K562 (cell line): ENCODE data around the gene NEMP1. TPM values are rescaled to one million over a fixed set of nuclear protein-coding genes. Genes with fewer than 3 reads are reported as not detected.

Source experiments
- ARNT ChIP-seq, 2 experiments: fragments of 450-650 bp; IDR thresholded peaks; 2 replicates each; pipeline ENCODE4 v1.6.1; 2016; ENCODE audit warnings: mild to moderate bottlenecking in 1 of 2
- CCNT2 ChIP-seq: IDR thresholded peaks from 2 replicates; pipeline ENCODE4 v1.6.1; 2011; ENCODE audit warnings: borderline replicate concordance, low read depth, mild to moderate bottlenecking, moderate library complexity, mixed read lengths, low read length; ENCODE audit not compliant: insufficient read length; ENCODE audit errors: extremely low read depth
- CXXC5 ChIP-seq: fragments of 250-450 bp; sonication (Bioruptor Pico); IDR thresholded peaks from 2 replicates; pipeline ENCODE4 v1.8.0; 2022; ENCODE audit warnings: inconsistent platforms, mild to moderate bottlenecking, moderate library complexity
- E2F5 ChIP-seq: sonication (generic); formaldehyde crosslinking; IDR thresholded peaks from 2 replicates; pipeline ENCODE4 v1.8.0; 2022; ENCODE audit warnings: mild to moderate bottlenecking, missing genetic modification reagents
- KDM1A ChIP-seq, 2 experiments: fragments of 450-650 bp; IDR thresholded peaks; 2 replicates each; pipeline ENCODE4 v1.6.1; 2016; ENCODE audit warnings: mild to moderate bottlenecking in 2 of 2
- RAD51 ChIP-seq: fragments of 450-650 bp; IDR thresholded peaks from 2 replicates; pipeline ENCODE4 v1.7.1; 2016; ENCODE audit warnings: low read depth, mild to moderate bottlenecking, borderline replicate concordance
- RBBP5 ChIP-seq: fragments of 200-600 bp; sonication (generic); IDR thresholded peaks from 2 replicates; pipeline ENCODE4 v1.6.1; 2012; ENCODE audit warnings: borderline replicate concordance, mild to moderate bottlenecking, low read length, control low read depth, inconsistent platforms; ENCODE audit not compliant: insufficient read depth, poor library complexity, severe bottlenecking
- RBM34 ChIP-seq: fragments of 200-400 bp; formaldehyde crosslinking; IDR thresholded peaks from 2 replicates; pipeline ENCODE4 v1.6.1; 2018; ENCODE audit warnings: low read length, borderline replicate concordance; ENCODE audit not compliant: insufficient read depth
- SMARCA4 ChIP-seq: fragments of 450-650 bp; IDR thresholded peaks from 2 replicates; pipeline ENCODE4 v1.6.1; 2016
- SP2 ChIP-seq: IDR thresholded peaks from 2 replicates; pipeline ENCODE4 v1.6.1; 2011; ENCODE audit warnings: mild to moderate bottlenecking, low read depth, low read length, moderate library complexity; ENCODE audit not compliant: poor library complexity, severe bottlenecking; ENCODE audit errors: extremely low read depth
- TEAD4 ChIP-seq, 2 experiments: sonication (generic) in 1 of 2; formaldehyde crosslinking in 1 of 2; IDR thresholded peaks; 2 replicates each; pipeline versions ENCODE4 v1.6.1 to v1.8.0; 2012 to 2022; ENCODE audit warnings: borderline replicate concordance in 1 of 2, inconsistent platforms in 1 of 2, low read length in 1 of 2, mild to moderate bottlenecking in 1 of 2, missing genetic modification reagents in 1 of 2
- ZFX ChIP-seq: sonication (generic); formaldehyde crosslinking; IDR thresholded peaks from 2 replicates; pipeline ENCODE4 v1.8.0; 2022; ENCODE audit warnings: mild to moderate bottlenecking, missing genetic modification reagents, moderate library complexity
- ZNF444 ChIP-seq: fragments of 250-450 bp; sonication (Bioruptor Pico); IDR thresholded peaks from 2 replicates; pipeline ENCODE4 v1.4.0; 2020; ENCODE audit warnings: mild to moderate bottlenecking, moderate library complexity
- ZNF707 ChIP-seq: fragments of 250-450 bp; sonication (Bioruptor Pico); conservative IDR thresholded peaks from 2 replicates; pipeline ENCODE4 v1.8.0; 2022; ENCODE audit warnings: inconsistent platforms, mild to moderate bottlenecking, moderate library complexity
- polyA plus RNA-seq, 8 experiments: library from polyadenylated mRNA; depleted of rRNA in 4 of 8; stranded (reverse) in 5 of 8; unstranded in 3 of 8; fragments of >200 nt; fragmentation: Nextera tagmentation in 2 of 8; fragmentation: Illumina TruSeq in 1 of 8; extraction: Ambion mirVana in 2 of 8; extraction: Trizol in 1 of 8; gene quantifications; 2 replicates each; pipeline versions ENCODE4 v1.2.1 to v1.2.3, GENCODE V29; 2011 to 2014; ENCODE audit warnings: inconsistent platforms in 1 of 8, missing spikeins in 1 of 8
- total RNA-seq, 7 experiments: library from RNA; depleted of rRNA in 6 of 7; stranded (reverse); fragments of >200 nt in 6 of 7; fragmentation: Illumina TruSeq in 2 of 7; extraction: Trizol in 2 of 7; gene quantifications; 2 replicates each; pipeline versions ENCODE4 v1.2.1 to v1.2.3, GENCODE V29; 2011 to 2021; ENCODE audit warnings: low replicate concordance in 1 of 7
- TF ChIP-seq, protein P1 (sequence below): sonication (generic); formaldehyde crosslinking; IDR thresholded peaks from 2 replicates; pipeline ENCODE4 v1.8.1; 2022; ENCODE audit warnings: missing genetic modification reagents
- TF ChIP-seq, protein P2 (sequence below): fragments of 450-650 bp; IDR thresholded peaks from 2 replicates; pipeline ENCODE4 v1.6.1; 2016; ENCODE audit warnings: antibody characterized with exemption
- TF ChIP-seq, protein P3 (sequence below): sonication (generic); formaldehyde crosslinking; IDR thresholded peaks from 2 replicates; pipeline ENCODE4 v1.8.0; 2022; ENCODE audit warnings: mild to moderate bottlenecking, missing genetic modification reagents, borderline replicate concordance
- TF ChIP-seq, protein P4 (sequence below), 2 experiments: fragments of 450-650 bp; conservative IDR thresholded peaks; 2 replicates each; pipeline ENCODE4 v1.6.1; 2017; ENCODE audit warnings: mild to moderate bottlenecking in 2 of 2, moderate library complexity in 2 of 2

Gene NEMP1
- total and polyA plus RNA-seq, 9 of the 15 experiments (the other 6 are each of a cell fraction or from before 2014, with no cell fraction given): 9.5 to 82.2 (median 41.2) TPM

DNA sequence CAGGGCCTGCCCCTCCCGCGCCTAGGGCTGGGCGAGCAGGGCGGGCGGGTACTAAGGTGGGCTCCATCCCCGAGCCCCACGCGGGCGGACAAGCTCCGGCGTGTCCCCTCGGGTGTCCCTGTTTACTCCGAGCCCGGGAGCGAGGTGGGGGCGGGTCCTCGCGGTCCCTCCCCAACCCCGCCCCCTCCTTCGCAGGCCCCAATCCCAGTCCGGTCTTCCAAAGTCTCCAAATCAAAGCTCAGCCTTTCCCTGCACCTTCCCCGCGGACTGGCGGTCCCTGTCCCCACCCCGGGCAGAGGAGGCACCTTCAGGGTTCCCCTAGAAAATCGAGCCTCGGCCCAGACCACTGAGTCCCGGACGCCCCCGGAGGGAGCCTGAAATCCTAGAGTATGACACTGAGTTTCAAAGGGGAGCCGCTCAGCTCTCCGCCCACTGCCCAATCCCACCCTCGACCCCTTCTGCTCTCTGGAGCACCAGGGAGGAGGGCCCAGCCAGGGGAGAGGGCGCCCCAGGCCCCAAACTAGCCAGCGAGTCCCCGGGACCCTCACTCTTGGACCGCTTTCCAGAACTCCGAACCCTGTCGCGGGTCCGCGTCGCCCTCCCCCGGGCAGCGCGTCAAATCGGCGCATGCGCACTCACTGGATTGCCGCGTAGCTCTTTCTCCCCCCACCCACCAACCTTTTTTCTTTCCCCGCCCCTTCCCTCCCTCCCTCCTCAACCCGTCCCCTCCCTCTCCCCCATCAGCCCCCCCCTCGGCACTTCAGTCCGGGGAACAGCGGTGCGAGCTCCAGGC lies 49.3 kb upstream of the NEMP1 start, which contains the start of gene LRP1 (continued):
- TF ChIP-seq SP2: no peak
- TF ChIP-seq CXXC5 (CRISPR knock-in tag): peak; percentile 74
- no peak for TF ChIP-seq RAD51
- TF ChIP-seq, protein P1, sequence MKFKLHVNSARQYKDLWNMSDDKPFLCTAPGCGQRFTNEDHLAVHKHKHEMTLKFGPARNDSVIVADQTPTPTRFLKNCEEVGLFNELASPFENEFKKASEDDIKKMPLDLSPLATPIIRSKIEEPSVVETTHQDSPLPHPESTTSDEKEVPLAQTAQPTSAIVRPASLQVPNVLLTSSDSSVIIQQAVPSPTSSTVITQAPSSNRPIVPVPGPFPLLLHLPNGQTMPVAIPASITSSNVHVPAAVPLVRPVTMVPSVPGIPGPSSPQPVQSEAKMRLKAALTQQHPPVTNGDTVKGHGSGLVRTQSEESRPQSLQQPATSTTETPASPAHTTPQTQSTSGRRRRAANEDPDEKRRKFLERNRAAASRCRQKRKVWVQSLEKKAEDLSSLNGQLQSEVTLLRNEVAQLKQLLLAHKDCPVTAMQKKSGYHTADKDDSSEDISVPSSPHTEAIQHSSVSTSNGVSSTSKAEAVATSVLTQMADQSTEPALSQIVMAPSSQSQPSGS (CRISPR knock-in tag): no peak
- peak; percentile 54; the same call in 1 of the 2 replicates for TF ChIP-seq ZFX (CRISPR knock-in tag)
- TF ChIP-seq RBBP5: peak; percentile 52
- TF ChIP-seq, protein P2, sequence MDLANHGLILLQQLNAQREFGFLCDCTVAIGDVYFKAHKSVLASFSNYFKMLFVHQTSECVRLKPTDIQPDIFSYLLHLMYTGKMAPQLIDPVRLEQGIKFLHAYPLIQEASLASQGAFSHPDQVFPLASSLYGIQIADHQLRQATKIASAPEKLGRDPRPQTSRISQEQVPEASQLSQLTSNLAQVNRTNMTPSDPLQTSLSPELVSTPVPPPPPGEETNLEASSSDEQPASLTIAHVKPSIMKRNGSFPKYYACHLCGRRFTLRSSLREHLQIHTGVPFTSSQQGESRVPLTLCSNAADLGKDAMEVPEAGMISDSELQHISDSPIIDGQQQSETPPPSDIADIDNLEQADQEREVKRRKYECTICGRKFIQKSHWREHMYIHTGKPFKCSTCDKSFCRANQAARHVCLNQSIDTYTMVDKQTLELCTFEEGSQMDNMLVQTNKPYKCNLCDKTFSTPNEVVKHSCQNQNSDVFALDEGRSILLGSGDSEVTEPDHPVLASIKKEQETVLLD: peak; percentile 87; the same call in 1 of the 2 replicates
- peak; percentile 67; the same call in 1 of the 2 replicates for TF ChIP-seq ZNF444 (CRISPR knock-in tag)
- TF ChIP-seq SMARCA4: no peak
- no peak for TF ChIP-seq ZNF707 (CRISPR knock-in tag)
- TF ChIP-seq E2F5: no peak
- TF ChIP-seq, protein P3, sequence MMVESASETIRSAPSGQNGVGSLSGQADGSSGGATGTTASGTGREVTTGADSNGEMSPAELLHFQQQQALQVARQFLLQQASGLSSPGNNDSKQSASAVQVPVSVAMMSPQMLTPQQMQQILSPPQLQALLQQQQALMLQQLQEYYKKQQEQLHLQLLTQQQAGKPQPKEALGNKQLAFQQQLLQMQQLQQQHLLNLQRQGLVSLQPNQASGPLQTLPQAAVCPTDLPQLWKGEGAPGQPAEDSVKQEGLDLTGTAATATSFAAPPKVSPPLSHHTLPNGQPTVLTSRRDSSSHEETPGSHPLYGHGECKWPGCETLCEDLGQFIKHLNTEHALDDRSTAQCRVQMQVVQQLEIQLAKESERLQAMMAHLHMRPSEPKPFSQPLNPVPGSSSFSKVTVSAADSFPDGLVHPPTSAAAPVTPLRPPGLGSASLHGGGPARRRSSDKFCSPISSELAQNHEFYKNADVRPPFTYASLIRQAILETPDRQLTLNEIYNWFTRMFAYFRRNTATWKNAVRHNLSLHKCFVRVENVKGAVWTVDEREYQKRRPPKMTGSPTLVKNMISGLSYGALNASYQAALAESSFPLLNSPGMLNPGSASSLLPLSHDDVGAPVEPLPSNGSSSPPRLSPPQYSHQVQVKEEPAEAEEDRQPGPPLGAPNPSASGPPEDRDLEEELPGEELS: no peak
- TF ChIP-seq CCNT2: no peak
- TF ChIP-seq, protein P4, sequence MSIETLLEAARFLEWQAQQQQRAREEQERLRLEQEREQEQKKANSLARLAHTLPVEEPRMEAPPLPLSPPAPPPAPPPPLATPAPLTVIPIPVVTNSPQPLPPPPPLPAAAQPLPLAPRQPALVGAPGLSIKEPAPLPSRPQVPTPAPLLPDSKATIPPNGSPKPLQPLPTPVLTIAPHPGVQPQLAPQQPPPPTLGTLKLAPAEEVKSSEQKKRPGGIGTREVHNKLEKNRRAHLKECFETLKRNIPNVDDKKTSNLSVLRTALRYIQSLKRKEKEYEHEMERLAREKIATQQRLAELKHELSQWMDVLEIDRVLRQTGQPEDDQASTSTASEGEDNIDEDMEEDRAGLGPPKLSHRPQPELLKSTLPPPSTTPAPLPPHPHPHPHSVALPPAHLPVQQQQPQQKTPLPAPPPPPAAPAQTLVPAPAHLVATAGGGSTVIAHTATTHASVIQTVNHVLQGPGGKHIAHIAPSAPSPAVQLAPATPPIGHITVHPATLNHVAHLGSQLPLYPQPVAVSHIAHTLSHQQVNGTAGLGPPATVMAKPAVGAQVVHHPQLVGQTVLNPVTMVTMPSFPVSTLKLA (conservative IDR thresholded peaks at IDR 0.05): peak in 1 of 2 experiments; percentile 38; a peak in 1 of 4 replicates
- TF ChIP-seq TEAD4 (IDR thresholded peaks at IDR 0.05; ENCODE audit: low read length): no peak
- no peak for TF ChIP-seq TEAD4 (CRISPR knock-in tag; IDR thresholded peaks at IDR 0.05; ENCODE audit: borderline replicate concordance)
- TF ChIP-seq RBM34: no peak
- TF ChIP-seq KDM1A (IDR thresholded peaks at IDR 0.05): peak; percentile 33 to 44
- TF ChIP-seq ARNT (IDR thresholded peaks at IDR 0.05): no peak
- TF ChIP-seq, all 486 proteins: peak for 21
